Testis (tissue), 2 donors: Measurements from ENCODE around the gene ROS1.

Experiments
- POLR2A ChIP-seq: fragments of 450-650 bp; IDR thresholded peaks from one replicate; pipeline ENCODE4 v1.6.1; 2017; ENCODE audit warnings: antibody characterized with exemption, mild to moderate bottlenecking, moderate library complexity
- TF ChIP-seq, protein P1 (sequence below), 3 experiments: fragments of 450-650 bp in 2 of 3; fragments of 200-600 bp in 1 of 3; sonication (generic) in 1 of 3; IDR thresholded peaks; one replicate each; pipeline ENCODE4 v1.5.1; 2016 to 2019; ENCODE audit warnings: antibody characterized with exemption in 3 of 3, mild to moderate bottlenecking in 2 of 3, moderate library complexity in 1 of 3

DNA sequence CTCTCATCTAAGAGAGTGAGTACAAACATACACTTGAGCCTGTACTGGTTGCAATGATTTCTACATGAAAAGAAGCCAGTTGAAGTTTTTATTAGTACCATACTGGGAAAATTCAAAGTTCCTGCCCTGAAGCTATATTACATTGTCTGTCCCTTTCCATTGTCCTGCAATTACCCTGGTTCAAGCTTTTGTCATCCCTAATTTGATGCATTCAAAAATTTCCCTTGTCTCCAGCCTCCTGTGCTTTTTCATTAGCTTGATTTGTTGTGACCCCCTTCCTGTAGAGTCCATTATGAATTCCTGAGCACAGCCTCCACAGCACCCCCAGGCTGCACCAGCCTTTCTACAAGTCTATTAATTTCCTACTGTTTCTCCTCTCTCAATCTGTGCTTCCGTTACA lies 114.0 kb downstream of the ROS1 start:
- TF ChIP-seq POLR2A = no peak
- TF ChIP-seq, protein P1, sequence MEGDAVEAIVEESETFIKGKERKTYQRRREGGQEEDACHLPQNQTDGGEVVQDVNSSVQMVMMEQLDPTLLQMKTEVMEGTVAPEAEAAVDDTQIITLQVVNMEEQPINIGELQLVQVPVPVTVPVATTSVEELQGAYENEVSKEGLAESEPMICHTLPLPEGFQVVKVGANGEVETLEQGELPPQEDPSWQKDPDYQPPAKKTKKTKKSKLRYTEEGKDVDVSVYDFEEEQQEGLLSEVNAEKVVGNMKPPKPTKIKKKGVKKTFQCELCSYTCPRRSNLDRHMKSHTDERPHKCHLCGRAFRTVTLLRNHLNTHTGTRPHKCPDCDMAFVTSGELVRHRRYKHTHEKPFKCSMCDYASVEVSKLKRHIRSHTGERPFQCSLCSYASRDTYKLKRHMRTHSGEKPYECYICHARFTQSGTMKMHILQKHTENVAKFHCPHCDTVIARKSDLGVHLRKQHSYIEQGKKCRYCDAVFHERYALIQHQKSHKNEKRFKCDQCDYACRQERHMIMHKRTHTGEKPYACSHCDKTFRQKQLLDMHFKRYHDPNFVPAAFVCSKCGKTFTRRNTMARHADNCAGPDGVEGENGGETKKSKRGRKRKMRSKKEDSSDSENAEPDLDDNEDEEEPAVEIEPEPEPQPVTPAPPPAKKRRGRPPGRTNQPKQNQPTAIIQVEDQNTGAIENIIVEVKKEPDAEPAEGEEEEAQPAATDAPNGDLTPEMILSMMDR (IDR thresholded peaks at IDR 0.05) = no peak
